ENCODE measurements around the gene ABLIM2. TPM values are rescaled to one million over a fixed set of nuclear protein-coding genes. Genes with fewer than 3 reads are reported as not detected.

ABLIM2 gene
- total RNA-seq, 2 donors from 2014 or later, result 5.7 to 11.2 TPM

- TF ChIP-seq CTCF (IDR thresholded peaks at IDR 0.05), result no peak
- Histone ChIP-seq H3K27me3 (no peaks in the 10 kb centered on the region), H3K4me1 (peaks cover 0 to 15% of the 10 kb centered on the region in 2 donors), H3K4me3 (no peak overlapping the region), H3K27ac (no peak overlapping the region), H3K9me3 (no peaks in the 10 kb centered on the region), H3K36me3 (no peaks in the 10 kb centered on the region)
- DNase-seq (ENCODE audit: low spot score), result no peak
These were observed 49.6 kb downstream of the ABLIM2 start for GRCh38 chr4:8108991-8109390.

GRCh38 chr4:8108261-8108660 is 50.4 kb downstream of the ABLIM2 start:
- H3K27me3 ChIP-seq, result no peaks in the 10 kb centered on the region
- no peaks in the 10 kb centered on the region for H3K9me3 ChIP-seq
- H3K36me3 ChIP-seq, result no peaks in the 10 kb centered on the region
- TF ChIP-seq CTCF (IDR thresholded peaks at IDR 0.05), result no peak
- DNase-seq (ENCODE audit: low spot score), result no peak
- no peak overlapping the region for H3K27ac ChIP-seq
- H3K4me1 ChIP-seq, result peaks cover 0 to 8% of the 10 kb centered on the region in 2 donors
- no peak overlapping the region for H3K4me3 ChIP-seq

- Histone ChIP-seq H3K36me3 (no peaks in the 10 kb centered on the region), H3K4me3 (no peak overlapping the region), H3K27me3 (no peaks in the 10 kb centered on the region), H3K27ac (no peak overlapping the region), H3K9me3 (no peaks in the 10 kb centered on the region), H3K4me1 (no peaks in the 10 kb centered on the region)
- TF ChIP-seq CTCF (IDR thresholded peaks at IDR 0.05), result no peak
- DNase-seq (ENCODE audit: low spot score), result no peak
These were observed 51.4 kb downstream of the ABLIM2 start for GRCh38 chr4:8107146-8107657.

- Histone ChIP-seq H3K4me3 (no peak overlapping the region), H3K27ac (no peak overlapping the region), H3K4me1 (peaks cover 0 to 1% of the 10 kb centered on the region in 2 donors), H3K9me3 (no peaks in the 10 kb centered on the region), H3K27me3 (no peaks in the 10 kb centered on the region), H3K36me3 (no peaks in the 10 kb centered on the region)
- no peak for DNase-seq (ENCODE audit: low spot score)
- TF ChIP-seq CTCF (IDR thresholded peaks at IDR 0.05), result no peak
These were observed 52.1 kb downstream of the ABLIM2 start for GRCh38 chr4:8106451-8107025.

- H3K4me1 ChIP-seq, result peaks cover 0 to 11% of the 10 kb centered on the region in 2 donors
- no peak overlapping the region for H3K27ac ChIP-seq
- no peaks in the 10 kb centered on the region for H3K9me3 ChIP-seq
- DNase-seq (ENCODE audit: low spot score), result no peak
- TF ChIP-seq CTCF (IDR thresholded peaks at IDR 0.05), result no peak
- no peaks in the 10 kb centered on the region for H3K27me3 ChIP-seq
- no peaks in the 10 kb centered on the region for H3K36me3 ChIP-seq
- H3K4me3 ChIP-seq, result no peak overlapping the region
These were observed 53.1 kb downstream of the ABLIM2 start for GRCh38 chr4:8105306-8106100.
